ENCODE data around the gene NTM.

Gene NTM

GRCh38 chr11:131504199-131504949, 134.0 kb downstream of the NTM start:
- no peak for DNase-seq

GRCh38 chr11:131506348-131506747, 135.9 kb downstream of the NTM start:
- no peak for DNase-seq

GRCh38 chr11:131510662-131511061, 140.2 kb downstream of the NTM start:
- DNase-seq: no peak

- no peak for DNase-seq
These were observed 141.4 kb downstream of the NTM start for GRCh38 chr11:131511794-131512193.

- DNase-seq: no peak
These were observed 141.8 kb downstream of the NTM start for GRCh38 chr11:131512228-131512627.

GRCh38 chr11:131514062-131514461, 143.6 kb downstream of the NTM start:
- DNase-seq: no peak

- no peak for DNase-seq
These were observed 148.0 kb downstream of the NTM start for GRCh38 chr11:131518305-131518838.

- DNase-seq: no peak
These were observed 152.4 kb downstream of the NTM start for GRCh38 chr11:131522851-131523250.

- no peak for DNase-seq
These were observed 160.0 kb downstream of the NTM start for GRCh38 chr11:131530407-131530806.

- no peak for DNase-seq
These were observed 162.7 kb downstream of the NTM start for GRCh38 chr11:131533149-131533548.

GRCh38 chr11:131533998-131534397, 163.6 kb downstream of the NTM start:
- no peak for DNase-seq

GRCh38 chr11:131534611-131535010, 164.2 kb downstream of the NTM start:
- DNase-seq: no peak

GRCh38 chr11:131536159-131536558, 165.7 kb downstream of the NTM start:
- no peak for DNase-seq

- DNase-seq: no peak
These were observed 166.8 kb downstream of the NTM start for GRCh38 chr11:131537196-131537595.

GRCh38 chr11:131537748-131538147, 167.3 kb downstream of the NTM start:
- DNase-seq: no peak

GRCh38 chr11:131538322-131538721, 167.9 kb downstream of the NTM start:
- DNase-seq: no peak

GRCh38 chr11:131540676-131541075, 170.3 kb downstream of the NTM start:
- no peak for DNase-seq

- DNase-seq: no peak
These were observed 173.1 kb downstream of the NTM start for GRCh38 chr11:131543389-131544025.

GRCh38 chr11:131544591-131544990, 174.2 kb downstream of the NTM start:
- no peak for DNase-seq

GRCh38 chr11:131546218-131546895, 175.9 kb downstream of the NTM start:
- DNase-seq: no peak

- DNase-seq: no peak
These were observed 178.7 kb downstream of the NTM start for GRCh38 chr11:131549099-131549498.

- no peak for DNase-seq
These were observed 179.4 kb downstream of the NTM start for GRCh38 chr11:131549770-131550169.

GRCh38 chr11:131560287-131560686, 189.9 kb downstream of the NTM start:
- DNase-seq: no peak

- DNase-seq: no peak
These were observed 191.1 kb downstream of the NTM start for GRCh38 chr11:131561501-131561900.

Data from activated CD4-positive, alpha-beta T cell treated with anti-CD3 and anti-CD28 coated beads, Interleukin-2, amount 50 U/mL, for 16 hours (primary cell).